Sciatic nerve (tissue), 2 donors: ENCODE data around the gene CADPS. TPM values are rescaled to one million over a fixed set of nuclear protein-coding genes. Genes with fewer than 3 reads are reported as not detected.

ENCODE experiments used
- ATAC-seq: fragments of 200-7000 bp; cut with Tn5 transposase; one replicate; pipeline ENCODE4 v1.9.1; 2020; ENCODE audit warnings: mild to moderate bottlenecking, moderate library complexity
- DNase-seq: peaks from one replicate; pipeline ENCODE4 v3.0.0-alpha.2; 2020; ENCODE audit warnings: low spot score
- intact Hi-C: fragments of 100-400 bp; cut with DNase I; formaldehyde crosslinking; loops from one replicate; pipeline ENCODE4 v1.14.2; 2022
- total RNA-seq: library from RNA; stranded (reverse); fragmentation: NEBNext Ultra II Directional; extraction: Animal tissue kit (Norgen Biotek cat#: 25700); gene quantifications from one replicate; pipeline ENCODE4 v1.2.1, GENCODE V29; 2021
- donor health status: DM: no; HTN: no; CAD: no.
- donor health status: DM: no; HTN: no; CAD: no.

CADPS gene
- total RNA-seq, 1 donor from 2014 or later, result 1.1 TPM

DNA sequence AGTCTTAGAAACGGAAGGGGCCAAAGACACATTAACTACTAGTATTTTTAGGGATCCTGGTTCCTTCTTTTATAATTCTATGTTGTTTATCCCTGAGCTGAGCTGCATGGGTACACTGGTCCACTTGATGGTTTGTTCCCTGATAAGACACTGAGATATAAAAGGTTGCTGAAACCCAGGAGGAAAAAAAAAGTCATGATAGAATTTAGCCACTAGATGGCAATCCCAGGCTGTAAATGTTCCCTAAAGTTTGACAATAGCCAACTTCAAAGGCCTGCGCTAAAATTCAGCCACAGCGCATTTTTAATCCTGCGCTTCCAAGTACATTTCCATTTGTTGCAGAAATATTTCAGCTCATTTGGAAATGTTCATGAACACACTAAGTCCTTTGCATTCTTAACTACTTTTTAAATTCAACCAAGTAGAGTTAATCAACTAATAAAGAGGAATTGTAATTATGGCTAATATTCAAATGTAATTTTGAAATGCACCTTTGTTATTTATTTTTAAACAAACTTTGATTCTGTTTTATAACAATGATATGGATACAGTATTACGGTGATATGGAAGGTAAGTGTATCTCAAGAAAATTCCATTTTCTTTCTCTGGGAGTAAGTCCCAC is 252.6 kb downstream of the CADPS start:
- intact Hi-C loops, result no loop called here
- peak; percentile 53 for ATAC-seq
- no peak for DNase-seq

DNA sequence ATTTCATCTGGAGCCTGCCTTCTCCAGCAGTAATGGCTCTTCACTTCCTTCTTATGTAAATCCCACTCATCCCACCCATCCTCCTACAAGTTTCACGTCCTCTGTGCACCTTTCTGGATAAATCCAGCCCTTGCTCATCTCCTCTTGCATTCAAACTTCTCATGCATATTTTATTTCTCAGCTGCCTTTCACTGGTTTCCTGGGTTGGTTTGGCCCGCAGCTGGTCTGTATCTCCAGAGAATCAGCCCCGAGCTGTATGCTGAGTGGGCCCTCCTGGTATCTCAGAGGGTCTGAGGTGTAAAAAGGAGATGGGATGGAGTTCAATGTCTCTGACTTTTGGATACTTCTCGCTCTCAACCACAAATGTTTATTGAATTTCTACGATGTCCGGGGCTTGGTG is 253.3 kb downstream of the CADPS start:
- DNase-seq, result no peak
- ATAC-seq, result no peak
- intact Hi-C loops, result no loop called here

DNA sequence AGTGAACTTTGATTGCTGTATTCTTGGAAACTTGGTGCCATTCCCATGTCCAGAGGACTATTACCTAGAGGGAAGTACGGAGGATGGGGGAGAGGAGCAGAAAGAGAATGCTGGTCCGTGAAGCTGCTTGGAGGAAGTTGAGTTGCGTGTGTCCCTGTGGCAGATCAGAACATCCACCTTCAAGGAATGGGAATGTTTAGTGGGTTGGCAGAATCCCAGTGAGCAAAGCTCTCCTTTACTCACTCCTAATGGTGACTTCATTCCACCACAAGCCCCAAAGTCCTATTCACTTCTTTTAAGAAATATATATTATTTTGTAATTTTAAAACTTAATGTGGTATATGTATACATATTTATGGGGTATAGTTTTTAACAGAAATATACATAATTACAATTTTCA is 254.0 kb downstream of the CADPS start:
- DNase-seq (no peak), ATAC-seq (no peak)
- intact Hi-C loops, result no loop called here

DNA sequence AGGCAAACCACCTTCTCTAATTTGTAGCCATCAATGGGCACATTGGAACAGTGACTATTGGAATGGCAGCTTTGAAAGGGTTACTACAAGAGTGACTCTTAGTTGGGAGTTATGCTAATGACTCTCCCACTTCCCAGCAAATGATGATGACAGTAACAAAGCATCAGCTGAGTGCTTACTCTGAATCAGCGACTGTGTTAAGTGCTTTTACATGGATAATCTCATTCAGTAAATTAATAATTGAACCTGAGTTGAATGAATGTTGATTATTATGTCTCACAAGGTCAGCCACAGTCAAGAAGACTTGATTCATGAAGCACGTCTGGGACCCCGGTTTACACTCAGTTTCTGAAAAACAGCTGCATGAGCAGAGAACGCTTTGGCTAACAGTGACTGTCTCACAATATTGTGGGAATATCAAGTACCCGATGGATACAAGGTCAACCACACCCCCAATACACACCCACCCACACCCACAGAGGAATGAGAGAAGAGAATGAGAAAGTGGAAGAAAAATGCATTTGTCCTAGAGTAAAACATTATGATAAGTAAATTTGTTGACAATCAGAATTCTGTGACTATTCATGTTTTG is 259.9 kb downstream of the CADPS start:
- no peak for DNase-seq
- intact Hi-C loops, result no loop called here
- ATAC-seq, result no peak

DNA sequence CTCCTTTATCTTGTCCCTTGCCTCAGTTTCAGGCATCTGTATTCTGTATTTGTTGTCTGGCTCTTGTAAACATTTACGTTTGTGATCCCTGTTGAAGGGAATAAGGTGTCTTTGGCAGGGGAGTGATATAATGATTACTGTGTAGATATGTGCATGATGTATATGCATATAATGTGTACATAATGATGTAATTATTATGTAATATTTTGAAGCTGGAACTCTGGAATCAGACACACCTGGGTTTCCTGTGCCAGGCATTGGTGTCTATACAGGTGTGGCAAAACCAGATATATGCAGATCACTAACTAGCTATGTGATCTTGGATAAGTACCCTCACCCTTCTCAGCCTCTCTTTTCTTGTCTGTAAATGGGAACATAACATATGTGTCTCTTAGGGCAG is 260.7 kb downstream of the CADPS start:
- intact Hi-C loops, result no loop called here
- DNase-seq (no peak), ATAC-seq (no peak)

DNA sequence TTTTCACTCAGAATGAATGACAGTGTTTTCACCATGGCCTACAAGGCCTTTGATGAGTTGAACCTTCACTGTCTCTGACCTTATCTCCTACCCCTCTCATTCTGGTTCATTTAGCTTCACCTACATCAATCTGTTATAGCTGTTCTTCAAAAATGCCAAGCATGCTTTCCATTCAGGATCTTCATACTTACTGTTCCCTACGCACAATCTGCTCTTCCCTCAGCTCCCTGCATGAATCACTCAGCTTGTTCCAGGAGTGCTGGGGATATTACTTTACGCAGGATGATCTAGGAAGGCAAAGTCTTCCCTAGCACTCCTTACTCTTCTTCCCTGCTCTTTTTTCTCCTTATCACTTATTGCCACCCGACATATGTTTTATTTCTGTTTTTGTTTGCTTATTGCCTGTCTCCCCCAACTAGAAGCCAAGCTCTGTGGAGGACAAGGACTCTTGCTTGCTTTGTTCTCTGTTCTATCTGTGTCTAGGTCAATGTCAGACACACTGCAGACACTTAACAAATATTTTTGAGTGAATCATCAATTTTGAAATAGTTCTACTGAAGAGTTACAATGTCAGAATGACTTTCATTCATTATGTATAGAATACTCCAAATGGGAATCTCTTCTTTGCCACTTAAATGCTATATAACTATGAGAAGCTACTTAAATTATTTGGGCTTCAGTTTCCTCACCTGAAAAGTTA is 263.5 kb downstream of the CADPS start:
- DNase-seq (no peak), ATAC-seq (no peak)
- intact Hi-C loops, result no loop called here

DNA sequence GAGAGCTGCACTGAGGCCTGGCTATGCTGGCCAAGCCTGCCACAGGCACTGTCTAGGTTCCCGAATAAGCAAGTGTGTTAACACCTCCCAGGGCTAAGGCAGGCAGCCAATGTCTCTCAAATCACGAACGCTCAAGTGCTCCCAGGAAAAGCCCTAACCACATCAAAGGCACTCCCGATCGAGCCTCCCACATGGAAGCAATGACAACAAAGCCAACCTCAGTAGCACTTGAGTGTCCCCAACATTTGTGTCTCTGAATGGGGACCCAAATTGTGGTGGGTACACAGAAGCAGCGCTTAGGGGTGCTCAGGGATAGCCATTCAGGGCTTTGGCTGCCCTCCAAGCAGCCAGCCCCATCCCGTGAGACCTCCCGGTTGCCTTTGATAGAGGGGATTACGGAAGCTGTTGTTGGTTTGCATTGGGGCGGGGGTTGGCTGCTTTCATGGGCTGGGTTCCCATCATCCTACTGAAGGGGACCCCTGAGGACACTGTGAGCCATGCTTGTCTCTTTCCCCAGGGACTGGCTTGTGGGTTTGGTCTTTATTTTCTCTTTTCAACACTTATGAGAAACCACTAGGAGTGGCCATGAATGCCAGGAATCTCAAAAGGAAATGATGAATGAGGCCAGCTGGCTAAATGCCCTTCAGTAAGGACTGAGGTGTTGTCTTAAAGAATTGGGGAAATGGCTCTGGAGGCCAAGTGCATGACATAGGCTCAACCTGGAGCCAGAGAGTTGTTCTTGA is 267.8 kb downstream of the CADPS start:
- ATAC-seq (peak; percentile 75), DNase-seq (no peak)
- intact Hi-C loops, result no loop called here

DNA sequence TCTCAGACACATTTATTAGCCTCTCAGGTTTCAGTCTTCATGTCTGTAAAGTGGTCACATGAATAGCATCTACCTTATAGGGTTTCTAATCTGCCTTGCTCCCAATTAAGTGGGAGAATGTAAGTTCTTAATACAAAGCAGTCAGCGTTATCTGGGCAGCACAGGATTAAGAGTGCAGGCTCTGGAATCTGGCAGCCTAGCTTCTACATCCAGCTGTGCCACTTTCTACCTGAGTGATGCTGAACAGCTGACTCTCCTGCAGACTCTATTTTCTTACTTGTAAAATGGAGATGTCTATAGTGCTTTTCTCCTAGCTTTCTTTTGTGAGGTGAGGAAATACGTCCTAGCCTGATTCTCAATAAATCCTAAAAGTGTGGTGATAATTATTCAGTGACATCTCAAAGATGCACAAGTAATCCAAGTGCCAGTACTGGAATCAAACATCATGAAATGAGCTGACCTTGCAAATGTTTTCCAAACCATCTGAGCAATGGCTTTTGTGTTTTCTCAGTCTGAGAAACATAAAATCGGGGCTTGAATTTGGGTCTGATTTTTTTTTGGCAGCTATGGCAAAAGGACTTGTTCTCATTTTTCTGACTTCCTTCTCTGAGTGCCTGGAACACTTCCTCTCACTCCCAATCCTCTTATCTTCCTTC is 269.7 kb downstream of the CADPS start:
- intact Hi-C loops, result no loop called here
- no peak for ATAC-seq
- DNase-seq, result no peak

DNA sequence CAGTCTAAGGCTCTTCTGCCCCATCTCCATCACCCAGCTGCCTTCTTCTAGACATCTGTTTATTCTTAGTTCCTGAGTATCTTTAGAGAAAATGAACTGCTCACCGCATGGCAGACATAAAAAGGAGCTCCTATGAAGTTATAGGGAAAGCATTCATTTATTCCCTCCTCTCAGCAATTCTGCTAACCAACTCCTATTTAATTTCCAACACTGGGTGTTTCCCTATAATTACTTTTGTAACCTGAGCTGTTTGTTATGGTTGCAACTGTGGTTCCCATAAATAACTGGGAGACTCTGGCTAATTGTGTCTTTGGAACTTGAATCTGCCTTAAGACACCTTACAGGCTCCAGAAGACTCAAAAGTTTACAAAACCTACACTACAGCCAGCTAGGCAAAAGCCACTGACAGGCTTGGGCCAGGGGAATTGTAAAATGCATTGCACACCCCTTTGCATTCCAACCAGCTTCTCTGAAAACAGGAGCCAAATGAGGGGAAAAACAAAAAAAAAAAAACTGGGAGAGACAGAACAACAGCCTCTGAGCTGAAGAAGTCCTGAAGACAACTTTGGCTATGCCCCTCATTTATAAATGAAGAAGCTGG is 270.4 kb downstream of the CADPS start:
- DNase-seq (no peak), ATAC-seq (no peak)
- intact Hi-C loops, result no loop called here

DNA sequence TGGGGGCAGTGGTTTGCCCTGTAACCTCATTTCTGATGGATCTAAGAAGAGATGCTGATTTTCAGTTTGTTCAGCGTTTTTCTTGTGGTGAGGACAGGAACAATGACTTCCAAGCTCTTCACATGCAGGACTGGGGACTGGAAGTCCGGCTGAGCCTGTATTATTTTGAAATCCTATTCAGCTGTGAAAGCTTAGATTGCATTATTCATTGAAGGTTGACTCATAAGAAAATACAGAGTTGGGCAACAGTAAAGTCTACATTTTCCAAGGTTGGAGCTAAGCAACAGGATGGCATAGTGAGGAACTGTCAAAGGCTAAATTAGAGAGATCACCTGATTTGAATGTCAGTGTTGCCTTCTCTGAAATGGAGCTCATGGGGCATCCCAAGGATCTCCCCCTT is 270.9 kb downstream of the CADPS start:
- ATAC-seq (no peak), DNase-seq (no peak)
- intact Hi-C loops, result no loop called here

DNA sequence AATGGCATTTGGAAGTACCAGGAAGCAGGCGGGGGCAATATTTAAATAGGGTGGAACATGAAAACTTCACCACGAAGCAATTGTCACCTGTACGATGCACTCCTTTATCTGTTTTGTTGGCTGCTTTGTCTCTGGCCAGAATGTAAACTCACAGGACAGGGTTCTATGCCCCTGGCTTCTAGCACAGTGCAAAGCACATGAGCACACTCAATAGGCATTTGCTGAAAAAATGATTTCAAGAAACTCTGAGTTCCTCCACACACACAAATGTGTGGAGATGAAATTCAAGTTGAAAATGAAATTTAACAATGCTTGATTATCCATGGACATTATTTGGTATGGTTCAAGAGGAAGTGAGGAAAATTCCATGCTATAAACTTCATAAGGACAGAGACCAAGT is 272.2 kb downstream of the CADPS start:
- intact Hi-C loops, result no loop called here
- no peak for DNase-seq
- ATAC-seq, result no peak

DNA sequence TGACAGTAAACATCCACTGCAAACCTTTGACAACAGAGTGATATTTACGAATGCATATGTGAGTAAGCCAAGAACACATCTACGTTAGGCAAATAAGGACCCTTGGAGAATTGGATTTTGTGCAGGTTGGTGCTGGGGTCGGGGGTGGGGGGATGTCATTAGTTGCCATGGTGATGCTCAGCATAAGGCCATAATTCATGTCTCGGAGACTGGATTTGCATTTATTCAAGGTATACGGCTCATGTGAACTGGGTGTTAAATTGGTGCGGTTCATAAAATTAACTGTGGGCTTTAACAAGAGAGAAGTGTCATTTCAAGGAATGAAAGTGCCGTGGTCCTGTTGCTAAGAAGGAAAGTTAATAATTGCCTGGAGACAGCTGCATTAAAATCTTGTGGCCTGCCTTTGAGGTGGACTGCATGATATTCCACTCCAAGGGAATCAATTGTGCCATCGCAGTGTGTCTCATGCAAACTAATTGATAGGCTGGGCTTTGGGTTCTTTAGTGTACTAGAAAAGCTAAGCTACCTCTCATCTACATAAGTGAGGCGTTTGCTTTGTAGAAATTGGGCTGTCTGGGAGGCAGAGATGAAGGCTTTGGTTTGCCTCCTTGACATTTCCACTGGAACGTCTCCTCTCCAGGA is 273.0 kb downstream of the CADPS start:
- intact Hi-C loops, result no loop called here

DNA sequence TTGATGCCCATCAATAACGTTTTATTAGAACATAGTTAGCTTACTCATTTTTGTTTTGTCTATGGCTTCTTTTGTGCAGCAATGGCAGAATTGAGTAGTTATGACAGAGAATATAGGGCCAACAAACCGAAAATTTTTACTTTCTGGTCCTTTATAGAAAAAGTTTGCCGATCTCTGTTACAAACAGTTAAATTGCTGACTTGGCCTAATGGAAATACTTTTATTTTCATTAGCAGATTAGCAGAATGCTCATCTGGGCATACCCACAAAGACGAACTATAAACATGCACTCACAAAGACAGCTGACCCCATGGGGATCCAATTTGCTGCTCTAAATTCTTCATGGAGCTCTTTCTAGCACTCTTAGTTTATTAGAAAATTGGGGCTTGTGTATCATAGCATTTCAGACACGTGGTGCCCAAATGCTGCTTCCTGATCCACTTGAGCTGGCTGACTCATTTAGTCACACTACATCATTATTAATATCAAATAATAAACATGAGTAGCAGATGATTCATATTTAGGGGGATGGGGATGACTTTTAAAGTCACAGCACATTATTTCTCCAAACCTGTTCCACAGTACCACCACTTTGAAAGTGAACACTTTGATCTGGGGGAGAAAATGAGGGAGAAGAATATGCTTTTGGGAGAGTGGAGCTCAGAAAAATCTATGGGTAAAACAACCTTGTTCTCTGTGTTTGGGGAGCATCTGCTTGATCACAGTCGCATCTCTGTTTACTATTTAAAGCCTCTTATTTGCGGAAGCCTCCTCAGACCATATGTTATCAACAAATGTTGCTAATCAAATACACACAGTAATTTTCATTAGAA is 273.8 kb downstream of the CADPS start:
- intact Hi-C loops, result no loop called here
- ATAC-seq (no peak), DNase-seq (no peak)

More for the DNA sequence above, 273.0 kb downstream of the CADPS start:
- DNase-seq (no peak), ATAC-seq (no peak)

DNA sequence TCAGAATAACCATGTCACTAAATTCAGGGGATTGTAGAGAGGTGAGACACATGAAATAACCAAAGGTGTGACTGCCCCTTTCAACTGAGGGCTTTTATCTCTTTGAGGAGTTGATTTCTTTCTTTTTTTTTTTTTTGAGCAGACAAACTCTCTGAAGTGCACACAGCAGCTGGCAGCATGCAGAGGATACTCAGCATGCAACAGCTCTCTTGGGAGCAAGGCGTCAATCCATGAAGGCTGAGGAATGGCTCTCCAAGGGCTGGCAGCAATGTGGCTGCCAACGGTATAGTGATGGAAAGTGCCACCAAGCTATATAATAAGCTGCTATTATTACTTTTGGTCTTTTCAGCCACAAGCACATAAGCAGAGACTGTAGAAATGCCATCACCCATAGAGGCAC is 275.2 kb downstream of the CADPS start:
- intact Hi-C loops, result no loop called here
- ATAC-seq (no peak), DNase-seq (no peak)

DNA sequence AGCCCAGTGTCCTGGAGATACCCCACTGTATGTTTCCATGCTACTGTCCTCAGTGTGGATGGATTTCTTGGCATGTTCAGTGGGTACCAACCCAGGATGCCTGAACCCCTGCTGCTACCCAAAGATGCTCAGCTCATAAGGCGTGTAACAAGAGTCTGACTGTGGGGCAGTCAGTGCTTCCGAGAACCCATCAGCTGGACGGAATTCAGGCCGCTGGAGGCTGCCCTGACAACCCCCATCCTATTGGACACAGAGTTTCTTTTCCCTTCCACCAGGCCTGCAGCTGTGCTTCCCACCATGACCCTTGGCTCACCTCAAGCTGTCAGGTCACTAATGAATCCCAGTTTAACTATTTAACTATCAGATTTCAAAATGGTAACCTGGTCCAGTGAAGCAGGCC is 277.7 kb downstream of the CADPS start:
- ATAC-seq (no peak), DNase-seq (no peak)
- intact Hi-C loops, result no loop called here

DNA sequence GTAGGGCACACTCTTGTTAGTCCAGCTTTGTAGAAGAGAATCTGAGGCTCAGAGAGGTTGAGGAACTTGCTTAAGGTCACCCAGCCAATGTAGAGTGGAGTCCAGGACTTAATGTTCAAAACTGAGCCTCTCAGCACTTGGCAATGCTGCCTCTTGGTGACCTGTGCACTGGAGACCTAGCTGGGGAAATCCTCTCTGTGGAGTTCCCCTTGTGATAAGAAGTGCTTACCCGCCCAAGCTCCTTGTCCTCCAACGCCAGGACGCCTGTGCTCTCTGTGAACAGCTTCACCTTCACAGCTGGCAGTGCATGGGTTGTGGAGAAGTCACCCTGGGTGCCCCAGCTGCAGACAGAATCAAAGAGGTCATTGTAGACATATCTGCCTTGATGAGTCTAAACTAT is 282.8 kb downstream of the CADPS start:
- ATAC-seq (no peak), DNase-seq (no peak)
- intact Hi-C loops, result no loop called here

DNA sequence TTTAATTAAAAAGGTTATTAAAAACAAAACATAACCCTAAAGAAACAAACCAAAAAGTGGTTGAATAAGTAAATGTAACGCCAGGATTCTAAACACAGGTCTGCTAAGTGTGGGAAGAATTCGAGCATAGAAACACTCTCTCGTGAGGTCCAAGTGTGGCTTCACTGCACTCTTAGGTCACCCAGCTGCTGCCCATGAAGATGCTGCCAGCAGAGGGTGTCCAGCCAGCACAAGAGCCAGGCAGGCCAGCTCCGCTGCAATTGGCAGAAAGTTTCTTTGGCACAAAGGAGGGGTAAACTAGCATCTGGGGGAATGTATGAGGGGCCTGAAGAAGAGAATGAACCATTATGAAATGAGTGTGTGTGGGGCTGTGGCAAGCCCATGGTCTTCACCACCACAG is 286.1 kb downstream of the CADPS start:
- DNase-seq (no peak), ATAC-seq (no peak)
- intact Hi-C loops, result no loop called here

DNA sequence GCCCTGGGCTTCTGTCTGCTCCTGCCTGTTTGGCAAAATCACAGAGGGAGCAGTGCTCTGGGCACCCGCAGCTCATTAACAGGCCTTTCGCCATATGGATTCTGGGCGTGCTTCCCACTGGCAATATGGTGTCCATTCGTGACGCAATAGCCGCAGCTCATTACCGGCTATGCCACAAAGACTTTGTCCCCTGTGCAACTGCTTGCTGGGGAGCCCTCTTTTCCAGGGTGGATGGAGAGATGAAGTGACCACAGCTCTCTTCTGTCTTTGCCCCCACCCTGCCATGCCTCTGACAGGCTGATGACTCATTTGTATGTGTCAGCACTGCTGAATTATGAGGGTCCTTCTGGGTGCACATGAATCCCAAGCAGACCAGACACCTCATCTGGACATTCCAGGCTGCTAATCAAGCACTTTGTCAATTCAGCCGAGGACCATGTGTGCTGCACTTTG is 287.6 kb downstream of the CADPS start:
- intact Hi-C loops, result no loop called here
- DNase-seq (no peak), ATAC-seq (no peak)
